Neural progenitor cell (in vitro differentiated cells): ENCODE data around the gene RIMS1. TPM values are rescaled to one million over a fixed set of nuclear protein-coding genes. Genes with fewer than 3 reads are reported as not detected.

Source experiments
- DNase-seq: peaks from one replicate; pipeline ENCODE4 v3.0.0-alpha.2; 2016; ENCODE audit warnings: low spot score
- H2AFZ ChIP-seq: fragments of 200-600 bp; sonication (generic); replicated peaks from 2 replicates; pipeline ENCODE4 v1.6.1; 2016; ENCODE audit warnings: antibody characterized with exemption
- H3F3A ChIP-seq: fragments of 200-600 bp; sonication (generic); 2 replicates; pipeline ENCODE4 v1.6.1; 2016; ENCODE audit warnings: antibody characterized with exemption, low read depth
- H3K27ac ChIP-seq: fragments of 200-600 bp; sonication (generic); 2 replicates; pipeline ENCODE4 v1.5.1; 2016; ENCODE audit warnings: mild to moderate bottlenecking
- H3K27me3 ChIP-seq: fragments of 200-600 bp; sonication (generic); 2 replicates; pipeline ENCODE4 v1.6.1; 2016; ENCODE audit warnings: mild to moderate bottlenecking, moderate library complexity
- H3K36me3 ChIP-seq: fragments of 200-600 bp; sonication (generic); 2 replicates; pipeline ENCODE4 v1.5.1; 2016
- H3K4me1 ChIP-seq: fragments of 200-600 bp; sonication (generic); 2 replicates; pipeline ENCODE4 v1.6.1; 2016; ENCODE audit warnings: mixed run types
- H3K4me2 ChIP-seq: fragments of 200-600 bp; sonication (generic); 2 replicates; pipeline ENCODE4 v1.6.1; 2016
- H3K4me3 ChIP-seq: fragments of 200-600 bp; sonication (generic); 2 replicates; pipeline ENCODE4 v1.5.1; 2016
- H3K79me2 ChIP-seq: fragments of 200-600 bp; sonication (generic); 2 replicates; pipeline ENCODE4 v1.6.1; 2016; ENCODE audit warnings: low read depth
- H3K9ac ChIP-seq: fragments of 200-600 bp; sonication (generic); 2 replicates; pipeline ENCODE4 v1.6.1; 2016
- H3K9me3 ChIP-seq: fragments of 200-600 bp; sonication (generic); 2 replicates; pipeline ENCODE4 v1.5.1; 2016; ENCODE audit warnings: low read depth
- H4K20me1 ChIP-seq: fragments of 200-600 bp; sonication (generic); 2 replicates; pipeline ENCODE4 v1.6.1; 2016; ENCODE audit warnings: low read depth
- H3K27ac Mint-ChIP-seq: 3 replicates; pipeline ENCODE4 v1.8.0; 2021; ENCODE audit warnings: mixed read lengths
- H3K27me3 Mint-ChIP-seq: 2 replicates; pipeline ENCODE4 v1.8.0; 2022; ENCODE audit warnings: low read depth, mild to moderate bottlenecking, inconsistent platforms, moderate library complexity, mixed read lengths; ENCODE audit not compliant: insufficient read depth
- H3K36me3 Mint-ChIP-seq: 3 replicates; pipeline ENCODE4 v1.8.0; 2021; ENCODE audit warnings: mixed read lengths
- H3K4me1 Mint-ChIP-seq: 3 replicates; pipeline ENCODE4 v1.8.0; 2021; ENCODE audit warnings: mixed read lengths
- H3K4me3 Mint-ChIP-seq: 3 replicates; pipeline ENCODE4 v1.8.0; 2021; ENCODE audit warnings: mild to moderate bottlenecking, moderate library complexity, mixed read lengths
- H3K9me3 Mint-ChIP-seq: 3 replicates; pipeline ENCODE4 v1.8.0; 2020; ENCODE audit warnings: mixed read lengths
- CTCF ChIP-seq: fragments of 200-600 bp; sonication (generic); IDR thresholded peaks from 2 replicates; pipeline ENCODE4 v1.5.1; 2017; ENCODE audit warnings: antibody characterized with exemption, mild to moderate bottlenecking
- EZH2 ChIP-seq: fragments of 200-600 bp; sonication (generic); IDR thresholded peaks from 2 replicates; pipeline ENCODE4 v1.6.1; 2017; ENCODE audit warnings: antibody characterized with exemption, mild to moderate bottlenecking, moderate library complexity
- EZH2phosphoT487 ChIP-seq: fragments of 200-600 bp; sonication (generic); IDR thresholded peaks from 2 replicates; pipeline ENCODE4 v1.6.1; 2017; ENCODE audit warnings: antibody characterized with exemption
- total RNA-seq: library from RNA; depleted of rRNA; stranded (reverse); fragments of >200 nt; gene quantifications from 2 replicates; pipeline ENCODE4 v1.2.3, GENCODE V29; 2015; ENCODE audit warnings: low replicate concordance

The RIMS1 gene
- total RNA-seq, 1 donor from 2014 or later: 2.5 TPM

GRCh38 chr6:72418495-72418894, 532.1 kb downstream of the RIMS1 start:
- no peaks in the 10 kb centered on the region for H4K20me1 ChIP-seq
- no peaks in the 10 kb centered on the region for H3K36me3 ChIP-seq
- H3K27me3 ChIP-seq: no peaks in the 10 kb centered on the region
- H3K9me3 Mint-ChIP-seq: peaks cover 4% of the 10 kb centered on the region
- H3F3A ChIP-seq: no peaks in the 10 kb centered on the region
- no peak for TF ChIP-seq EZH2phosphoT487
- TF ChIP-seq CTCF: no peak
- no peak for TF ChIP-seq EZH2
- no peak overlapping the region for H3K9ac ChIP-seq
- peak; percentile 32 for DNase-seq
- no peaks in the 10 kb centered on the region for H3K36me3 Mint-ChIP-seq
- H3K9me3 ChIP-seq: no peaks in the 10 kb centered on the region
- H3K4me3 ChIP-seq: no peak overlapping the region
- no peak overlapping the region for H3K4me2 ChIP-seq
- no peak overlapping the region for H3K27ac ChIP-seq
- H3K79me2 ChIP-seq: no peaks in the 10 kb centered on the region
- H3K27me3 Mint-ChIP-seq: no peaks in the 10 kb centered on the region
- H3K4me3 Mint-ChIP-seq: no peak overlapping the region
- H3K27ac Mint-ChIP-seq: no peak overlapping the region
- no peaks in the 10 kb centered on the region for H3K4me1 ChIP-seq
- H2AFZ ChIP-seq: no peak overlapping the region
- peaks cover 31% of the 10 kb centered on the region for H3K4me1 Mint-ChIP-seq

GRCh38 chr6:72419966-72420365, 533.6 kb downstream of the RIMS1 start:
- Histone ChIP-seq H2AFZ (no peak overlapping the region), H3K27me3 (no peaks in the 10 kb centered on the region), H3K79me2 (no peaks in the 10 kb centered on the region), H3K36me3 (no peaks in the 10 kb centered on the region), H3K4me1 (no peaks in the 10 kb centered on the region), H3K4me2 (no peak overlapping the region), H3K9me3 (no peaks in the 10 kb centered on the region), H3K27ac (no peak overlapping the region), H3K9ac (no peak overlapping the region), H4K20me1 (no peaks in the 10 kb centered on the region), H3F3A (no peaks in the 10 kb centered on the region), H3K4me3 (no peak overlapping the region)
- no peaks in the 10 kb centered on the region for H3K27me3 Mint-ChIP-seq
- H3K27ac Mint-ChIP-seq: no peak overlapping the region
- DNase-seq: no peak
- H3K4me1 Mint-ChIP-seq: peaks cover 27% of the 10 kb centered on the region
- no peak for TF ChIP-seq CTCF
- no peak for TF ChIP-seq EZH2phosphoT487
- TF ChIP-seq EZH2: no peak
- H3K36me3 Mint-ChIP-seq: no peaks in the 10 kb centered on the region
- H3K9me3 Mint-ChIP-seq: peaks cover 4% of the 10 kb centered on the region
- no peak overlapping the region for H3K4me3 Mint-ChIP-seq

GRCh38 chr6:72420409-72420808, 534.1 kb downstream of the RIMS1 start:
- Histone ChIP-seq H4K20me1 (no peaks in the 10 kb centered on the region), H3K79me2 (no peaks in the 10 kb centered on the region), H3K4me3 (no peak overlapping the region), H3K36me3 (no peaks in the 10 kb centered on the region), H3K9me3 (no peaks in the 10 kb centered on the region), H3K27me3 (no peaks in the 10 kb centered on the region), H3F3A (no peaks in the 10 kb centered on the region), H3K9ac (no peak overlapping the region), H3K27ac (no peak overlapping the region), H3K4me2 (no peak overlapping the region), H3K4me1 (no peaks in the 10 kb centered on the region), H2AFZ (no peak overlapping the region)
- peaks cover 4% of the 10 kb centered on the region for H3K9me3 Mint-ChIP-seq
- no peak overlapping the region for H3K27ac Mint-ChIP-seq
- DNase-seq: no peak
- no peaks in the 10 kb centered on the region for H3K27me3 Mint-ChIP-seq
- TF ChIP-seq EZH2 (no peak), EZH2phosphoT487 (no peak), CTCF (no peak)
- H3K36me3 Mint-ChIP-seq: no peaks in the 10 kb centered on the region
- no peak overlapping the region for H3K4me3 Mint-ChIP-seq
- peaks cover 27% of the 10 kb centered on the region for H3K4me1 Mint-ChIP-seq

- Histone ChIP-seq H4K20me1 (no peaks in the 10 kb centered on the region), H3K9ac (no peak overlapping the region), H3F3A (no peaks in the 10 kb centered on the region), H2AFZ (no peak overlapping the region), H3K79me2 (no peaks in the 10 kb centered on the region), H3K36me3 (no peaks in the 10 kb centered on the region), H3K27me3 (no peaks in the 10 kb centered on the region), H3K4me2 (no peak overlapping the region), H3K9me3 (no peaks in the 10 kb centered on the region), H3K4me3 (no peak overlapping the region), H3K27ac (no peak overlapping the region), H3K4me1 (no peaks in the 10 kb centered on the region)
- no peaks in the 10 kb centered on the region for H3K36me3 Mint-ChIP-seq
- no peak overlapping the region for H3K4me3 Mint-ChIP-seq
- DNase-seq: no peak
- peaks cover 27% of the 10 kb centered on the region for H3K4me1 Mint-ChIP-seq
- TF ChIP-seq EZH2phosphoT487: no peak
- no peak for TF ChIP-seq EZH2
- TF ChIP-seq CTCF: no peak
- H3K9me3 Mint-ChIP-seq: peaks cover 4% of the 10 kb centered on the region
- no peaks in the 10 kb centered on the region for H3K27me3 Mint-ChIP-seq
- H3K27ac Mint-ChIP-seq: no peak overlapping the region
Measured at GRCh38 chr6:72421387-72421786, 535.0 kb downstream of the RIMS1 start.
